Suppressor macrophage treated with lipopolysaccharide for 4 hours (primary cell): ENCODE results near the gene CASZ1.

Experiments used
- DNase-seq: peaks from one replicate; pipeline ENCODE4 v3.0.0-alpha.2; 2020

Gene CASZ1

GRCh38 chr1:10631811-10632593 is 164.4 kb downstream of the CASZ1 start:
- no peak for DNase-seq

- no peak for DNase-seq
These were observed 165.2 kb downstream of the CASZ1 start for GRCh38 chr1:10631121-10631810.

- DNase-seq = no peak
These were observed 165.8 kb downstream of the CASZ1 start for GRCh38 chr1:10630661-10631120.

- no peak for DNase-seq
These were observed 166.5 kb downstream of the CASZ1 start for GRCh38 chr1:10629816-10630571.

GRCh38 chr1:10629091-10629815 is 167.2 kb downstream of the CASZ1 start:
- no peak for DNase-seq

- DNase-seq = no peak
These were observed 167.8 kb downstream of the CASZ1 start for GRCh38 chr1:10628685-10629084.

GRCh38 chr1:10626791-10627410 is 169.5 kb downstream of the CASZ1 start:
- no peak for DNase-seq

- no peak for DNase-seq
These were observed 170.2 kb downstream of the CASZ1 start for GRCh38 chr1:10626131-10626731.

- no peak for DNase-seq
These were observed 170.9 kb downstream of the CASZ1 start for GRCh38 chr1:10625554-10625953.

GRCh38 chr1:10625076-10625475 is 171.4 kb downstream of the CASZ1 start:
- DNase-seq = no peak

- no peak for DNase-seq
These were observed 172.0 kb downstream of the CASZ1 start for GRCh38 chr1:10624256-10625050.

GRCh38 chr1:10623686-10624145 is 172.7 kb downstream of the CASZ1 start:
- no peak for DNase-seq

GRCh38 chr1:10622910-10623685 is 173.3 kb downstream of the CASZ1 start:
- DNase-seq = no peak

GRCh38 chr1:10621906-10622305 is 174.5 kb downstream of the CASZ1 start:
- no peak for DNase-seq

- DNase-seq = no peak
These were observed 175.7 kb downstream of the CASZ1 start for GRCh38 chr1:10620776-10621175.

- no peak for DNase-seq
These were observed 178.2 kb downstream of the CASZ1 start for GRCh38 chr1:10617931-10618885.

GRCh38 chr1:10617318-10617717 is 179.1 kb downstream of the CASZ1 start:
- DNase-seq = no peak

- no peak for DNase-seq
These were observed 179.8 kb downstream of the CASZ1 start for GRCh38 chr1:10616696-10617095.
